Fibroblast of the aortic adventitia (primary cell): Measurements from ENCODE around the gene PSMB10. TPM values are rescaled to one million over a fixed set of nuclear protein-coding genes. Genes with fewer than 3 reads are reported as not detected.
A peak's percentile ranks its signal among the peaks of the same experiment; 100 is the strongest.

Source experiments
- DNase-seq: peaks from one replicate; pipeline ENCODE4 v3.0.0-alpha.2; 2010; ENCODE audit warnings: low read depth
- H3K4me3 ChIP-seq: 2 replicates; pipeline ENCODE4 v1.5.1; 2011; ENCODE audit warnings: low read depth, mild to moderate bottlenecking, control low read depth, low read length, moderate library complexity
- total RNA-seq: library from RNA; depleted of rRNA; stranded (reverse); fragments of >200 nt; gene quantifications from 2 replicates; pipeline ENCODE4 v1.2.3, GENCODE V29; 2012; ENCODE audit warnings: low replicate concordance
- TF ChIP-seq, protein P1 (sequence below): IDR thresholded peaks from 2 replicates; pipeline ENCODE4 v1.5.1; 2011; ENCODE audit warnings: mild to moderate bottlenecking, low read length, control low read depth, inconsistent platforms; ENCODE audit not compliant: insufficient read depth

The PSMB10 gene
- total RNA-seq, 1 donor: 22.7 TPM

DNA sequence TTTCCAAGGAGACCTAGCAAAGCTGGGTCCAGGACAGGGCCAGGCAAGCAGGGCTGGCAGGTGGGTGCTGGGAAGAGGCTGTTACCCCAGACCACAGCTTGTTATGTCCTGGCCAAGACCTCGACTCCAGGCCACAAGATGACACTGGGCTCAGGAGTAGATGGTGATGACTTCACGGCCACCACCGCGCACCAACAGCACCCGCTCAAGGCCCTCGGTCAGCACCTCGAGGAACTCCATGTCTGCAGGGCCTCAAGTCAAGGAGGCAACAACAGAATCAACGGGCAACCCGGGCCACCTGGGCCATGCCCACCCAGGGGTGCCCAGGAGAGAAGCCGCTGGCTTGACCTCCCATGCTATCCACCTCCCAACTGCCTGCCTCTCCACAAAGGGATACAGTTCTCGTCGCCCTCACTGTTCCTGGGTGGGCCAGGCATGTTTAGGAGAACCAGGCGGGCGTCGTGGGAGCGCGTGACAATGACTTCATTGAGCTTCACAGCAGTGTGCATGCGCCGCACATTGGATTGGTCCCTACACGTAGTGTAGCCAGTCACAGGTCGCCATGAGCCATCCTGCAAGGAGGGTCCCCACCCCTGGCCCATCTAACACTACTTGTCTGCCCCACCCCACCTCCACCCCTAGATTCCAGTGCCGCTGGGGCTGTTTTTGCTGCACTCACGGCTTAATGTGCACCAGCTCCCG lies 8.2 kb upstream of the PSMB10 start:
- TF ChIP-seq, protein P1, sequence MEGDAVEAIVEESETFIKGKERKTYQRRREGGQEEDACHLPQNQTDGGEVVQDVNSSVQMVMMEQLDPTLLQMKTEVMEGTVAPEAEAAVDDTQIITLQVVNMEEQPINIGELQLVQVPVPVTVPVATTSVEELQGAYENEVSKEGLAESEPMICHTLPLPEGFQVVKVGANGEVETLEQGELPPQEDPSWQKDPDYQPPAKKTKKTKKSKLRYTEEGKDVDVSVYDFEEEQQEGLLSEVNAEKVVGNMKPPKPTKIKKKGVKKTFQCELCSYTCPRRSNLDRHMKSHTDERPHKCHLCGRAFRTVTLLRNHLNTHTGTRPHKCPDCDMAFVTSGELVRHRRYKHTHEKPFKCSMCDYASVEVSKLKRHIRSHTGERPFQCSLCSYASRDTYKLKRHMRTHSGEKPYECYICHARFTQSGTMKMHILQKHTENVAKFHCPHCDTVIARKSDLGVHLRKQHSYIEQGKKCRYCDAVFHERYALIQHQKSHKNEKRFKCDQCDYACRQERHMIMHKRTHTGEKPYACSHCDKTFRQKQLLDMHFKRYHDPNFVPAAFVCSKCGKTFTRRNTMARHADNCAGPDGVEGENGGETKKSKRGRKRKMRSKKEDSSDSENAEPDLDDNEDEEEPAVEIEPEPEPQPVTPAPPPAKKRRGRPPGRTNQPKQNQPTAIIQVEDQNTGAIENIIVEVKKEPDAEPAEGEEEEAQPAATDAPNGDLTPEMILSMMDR: no peak
- H3K4me3 ChIP-seq: no peak overlapping the region
- DNase-seq: no peak

- DNase-seq: peak; percentile 66
- TF ChIP-seq, protein P1: no peak
- no peak within 1 kb of the TSS for H3K4me3 ChIP-seq
These were observed 7.2 kb upstream of the PSMB10 start, which contains the start of gene LCAT for GRCh38 chr16:67943619-67944504. Gene LCAT (minus strand): TSS chr16:67944120. CDS start chr16:67944101, 19 bp downstream.

DNA sequence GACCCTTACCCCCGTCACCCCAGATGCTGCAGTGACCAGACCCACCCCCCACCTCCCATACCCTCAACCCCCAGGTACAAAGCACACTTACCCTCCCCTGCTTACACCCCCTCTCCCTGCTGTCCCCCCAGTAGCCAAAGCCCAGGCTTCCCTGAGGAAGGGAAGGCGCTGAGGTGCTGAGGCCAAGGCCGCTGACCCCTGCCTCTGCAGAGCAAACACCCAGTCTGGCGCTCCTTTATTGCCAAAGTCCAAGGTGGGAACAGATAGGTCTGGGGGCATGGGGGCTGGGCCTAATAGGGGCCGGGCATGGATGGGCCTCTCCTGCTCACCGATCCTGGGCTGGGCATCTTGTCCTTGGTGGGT lies 6.6 kb upstream of the PSMB10 start:
- TF ChIP-seq, protein P1: no peak
- DNase-seq: no peak
- no peak overlapping the region for H3K4me3 ChIP-seq

DNA sequence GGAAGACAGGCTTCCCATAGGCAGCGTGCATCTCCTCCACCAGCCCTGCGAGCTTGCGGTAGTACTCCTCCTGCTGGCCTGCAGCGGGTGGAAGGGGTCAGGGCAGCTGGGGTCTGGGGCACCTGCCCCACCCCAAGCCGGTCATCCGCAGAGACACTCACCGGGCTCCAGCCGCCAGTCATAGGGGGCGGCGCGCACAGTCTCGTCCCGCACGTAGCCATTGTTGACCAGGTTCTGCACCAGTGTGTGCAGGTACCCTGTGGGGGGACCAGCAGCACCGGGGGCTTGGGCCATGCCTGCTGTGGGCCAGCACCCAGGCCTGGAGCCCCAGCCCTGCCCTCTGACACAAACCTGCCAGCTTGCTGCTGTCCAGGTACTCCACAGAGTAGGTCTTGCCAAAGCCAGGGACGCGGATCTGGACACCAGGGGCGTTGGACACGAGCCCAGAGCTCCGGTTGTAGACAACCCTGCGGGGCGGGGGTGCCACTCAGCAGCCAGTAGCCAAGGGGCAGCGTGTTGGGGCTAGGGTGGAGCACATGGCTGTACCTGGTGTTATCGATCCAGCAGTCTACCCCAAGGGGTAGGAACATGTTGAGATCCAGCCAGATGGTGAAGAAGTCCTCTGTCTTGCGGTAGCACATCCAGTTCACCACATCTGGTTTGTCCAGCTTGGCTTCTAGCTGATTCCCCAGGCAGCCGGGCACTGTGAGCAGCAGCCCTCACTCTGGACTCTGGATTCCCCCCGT lies 6.0 kb upstream of the PSMB10 start:
- no peak overlapping the region for H3K4me3 ChIP-seq
- TF ChIP-seq, protein P1: no peak
- no peak for DNase-seq

- no peak overlapping the region for H3K4me3 ChIP-seq
- peak; percentile 30 for DNase-seq
- TF ChIP-seq, protein P1: peak; percentile 71
These were observed 5.5 kb upstream of the PSMB10 start for GRCh38 chr16:67942200-67942509.

DNA sequence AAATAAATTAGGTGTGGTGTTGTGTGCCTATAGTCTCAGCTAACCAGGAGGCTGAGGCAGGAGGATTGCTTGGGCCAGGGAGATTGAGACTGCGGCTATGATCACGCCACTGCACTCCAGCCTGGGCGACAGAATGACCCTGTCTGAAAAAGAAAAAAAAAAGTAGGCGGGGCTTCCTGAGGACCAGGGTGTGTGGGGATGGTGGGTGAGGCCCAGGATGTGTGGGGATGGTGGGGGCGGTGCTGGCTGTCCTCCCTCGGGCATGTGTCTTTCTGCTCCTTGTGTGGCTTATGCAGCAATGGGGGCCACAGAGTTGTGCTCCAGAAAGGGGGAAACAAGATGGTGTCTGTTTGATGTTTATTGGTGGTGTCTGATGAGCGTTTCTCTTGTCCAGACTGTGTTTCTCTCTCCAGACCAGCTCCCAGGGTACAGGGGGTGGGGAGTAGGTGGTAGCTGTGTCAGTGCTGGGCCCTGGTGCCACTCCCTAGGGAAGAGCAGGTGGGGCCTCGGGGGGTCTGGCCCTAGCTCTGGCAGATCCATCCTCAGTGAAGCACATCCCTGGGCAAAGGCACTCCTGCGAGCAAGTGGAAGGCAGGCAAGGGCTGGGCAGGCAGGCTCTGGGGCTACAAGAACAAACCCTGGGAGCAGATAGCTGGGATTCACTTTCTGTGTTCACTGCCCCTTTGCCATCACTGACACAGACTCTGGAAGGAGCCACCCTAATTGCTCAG lies 5.0 kb upstream of the PSMB10 start:
- no peak for DNase-seq
- H3K4me3 ChIP-seq: no peak overlapping the region
- TF ChIP-seq, protein P1: no peak
